T-helper 2 cell (primary cell): ENCODE results near the gene PTPRF.

Experiments used
- DNase-seq, 5 experiments: peaks; one replicate each; pipeline versions ENCODE4 v3.0.0 to v3.0.0-alpha.2; 2012 to 2022

The PTPRF gene

GRCh38 chr1:43554444-43554992, 23.8 kb downstream of the PTPRF start:
- DNase-seq, result peak in 1 of 5 experiments; percentile 54

- no peak for DNase-seq
Measured at GRCh38 chr1:43556782-43557181, 26.1 kb downstream of the PTPRF start.

GRCh38 chr1:43557744-43558245, 27.1 kb downstream of the PTPRF start:
- DNase-seq, result no peak

- no peak for DNase-seq
Measured at GRCh38 chr1:43558346-43558841, 27.7 kb downstream of the PTPRF start.

- DNase-seq, result no peak
Measured at GRCh38 chr1:43559714-43560113, 29.0 kb downstream of the PTPRF start.

GRCh38 chr1:43560286-43560685, 29.6 kb downstream of the PTPRF start:
- no peak for DNase-seq

- DNase-seq, result no peak
Measured at GRCh38 chr1:43563876-43564539, 33.3 kb downstream of the PTPRF start.

GRCh38 chr1:43564551-43565348, 34.1 kb downstream of the PTPRF start:
- no peak for DNase-seq

- peak in 2 of 5 experiments; percentile 10 to 71 for DNase-seq
Measured at GRCh38 chr1:43565600-43566360, 35.1 kb downstream of the PTPRF start.

- no peak for DNase-seq
Measured at GRCh38 chr1:43566382-43567044, 35.8 kb downstream of the PTPRF start.

- no peak for DNase-seq
Measured at GRCh38 chr1:43569175-43569574, 38.5 kb downstream of the PTPRF start.

GRCh38 chr1:43570277-43570676, 39.6 kb downstream of the PTPRF start:
- no peak for DNase-seq

- DNase-seq, result no peak
Measured at GRCh38 chr1:43570715-43571114, 40.0 kb downstream of the PTPRF start.

- no peak for DNase-seq
Measured at GRCh38 chr1:43572084-43572483, 41.4 kb downstream of the PTPRF start.

GRCh38 chr1:43572538-43572937, 41.9 kb downstream of the PTPRF start:
- no peak for DNase-seq

GRCh38 chr1:43573066-43573800, 42.5 kb downstream of the PTPRF start:
- no peak for DNase-seq

- no peak for DNase-seq
Measured at GRCh38 chr1:43576521-43576920, 45.8 kb downstream of the PTPRF start.

GRCh38 chr1:43577655-43578542, 47.2 kb downstream of the PTPRF start:
- no peak for DNase-seq

GRCh38 chr1:43580039-43580438, 49.4 kb downstream of the PTPRF start:
- DNase-seq, result no peak

- peak in 1 of 5 experiments; percentile 47 for DNase-seq
Measured at GRCh38 chr1:43582162-43582566, 51.5 kb downstream of the PTPRF start.
